Liver (tissue), 9 donors: ENCODE data around the gene RAB34. TPM values are rescaled to one million over a fixed set of nuclear protein-coding genes. Genes with fewer than 3 reads are reported as not detected.

Experiments
- DNase-seq: peaks from one replicate; pipeline ENCODE4 v3.0.0-alpha.2; 2017; ENCODE audit warnings: low spot score
- H3K27ac ChIP-seq, 2 donors: one replicate each; pipeline ENCODE4 v1.7.0; 2013; ENCODE audit warnings: inconsistent platforms in 2 of 2, low read length in 2 of 2, control low read depth in 1 of 2, low read depth in 1 of 2, mild to moderate bottlenecking in 1 of 2
- H3K27me3 ChIP-seq, 4 donors: one replicate each; pipeline versions ENCODE4 v1.6.1 to v1.7.0; 2013; ENCODE audit warnings: low read length in 3 of 4, inconsistent platforms in 1 of 4, mild to moderate bottlenecking in 1 of 4, moderate library complexity in 1 of 4; ENCODE audit not compliant: control insufficient read depth in 4 of 4, insufficient read depth in 4 of 4
- H3K36me3 ChIP-seq, 4 donors: one replicate each; pipeline versions ENCODE4 v1.6.1 to v1.7.0; 2013; ENCODE audit warnings: low read length in 3 of 4, mild to moderate bottlenecking in 3 of 4, low read depth in 1 of 4, moderate library complexity in 1 of 4; ENCODE audit not compliant: control insufficient read depth in 4 of 4, insufficient read depth in 3 of 4
- H3K4me1 ChIP-seq, 4 donors: one replicate each; pipeline versions ENCODE4 v1.6.1 to v1.7.0; 2013; ENCODE audit warnings: low read length in 3 of 4, mild to moderate bottlenecking in 3 of 4, moderate library complexity in 1 of 4; ENCODE audit not compliant: control insufficient read depth in 4 of 4, insufficient read depth in 4 of 4
- H3K4me3 ChIP-seq, 3 donors: one replicate each; pipeline versions ENCODE4 v1.6.1 to v1.7.0; 2013; ENCODE audit warnings: low read length in 3 of 3, control low read depth in 1 of 3, low read depth in 1 of 3, mild to moderate bottlenecking in 1 of 3
- H3K9ac ChIP-seq, 2 donors: one replicate each; pipeline ENCODE4 v1.7.0; 2013; ENCODE audit warnings: low read length in 2 of 2, mild to moderate bottlenecking in 2 of 2, moderate library complexity in 2 of 2, control low read depth in 1 of 2, low read depth in 1 of 2
- H3K9me3 ChIP-seq, 4 donors: one replicate each; pipeline versions ENCODE4 v1.6.1 to v1.7.0; 2013; ENCODE audit warnings: low read length in 3 of 4; ENCODE audit not compliant: control insufficient read depth in 4 of 4
- ATF3 ChIP-seq: IDR thresholded peaks from 2 replicates; pipeline ENCODE4 v1.6.1; 2016; ENCODE audit warnings: antibody characterized with exemption
- CTCF ChIP-seq: fragments of 150-350 bp; IDR thresholded peaks from 2 replicates; pipeline ENCODE4 v1.5.1; 2017; ENCODE audit warnings: improper control_type of control experiment, low read depth, low read length; ENCODE audit not compliant: missing input control
- EGR1 ChIP-seq, 2 donors: IDR thresholded peaks; 2 replicates each; pipeline ENCODE4 v1.6.1; 2016 to 2018; ENCODE audit warnings: antibody characterized with exemption in 2 of 2, low read depth in 2 of 2
- FOXA1 ChIP-seq: IDR thresholded peaks from 2 replicates; pipeline ENCODE4 v1.6.1; 2016; ENCODE audit warnings: antibody characterized with exemption
- FOXA2 ChIP-seq: IDR thresholded peaks from 2 replicates; pipeline ENCODE4 v1.6.1; 2016; ENCODE audit warnings: antibody characterized with exemption
- GABPA ChIP-seq, 2 donors: IDR thresholded peaks in 1 of 2; conservative IDR thresholded peaks in 1 of 2; 2 replicates each; pipeline ENCODE4 v1.6.1; 2016; ENCODE audit warnings: antibody characterized with exemption in 2 of 2, mild to moderate bottlenecking in 1 of 2, moderate library complexity in 1 of 2
- HNF4A ChIP-seq, 2 donors: conservative IDR thresholded peaks; 2 replicates each; pipeline ENCODE4 v1.6.1; 2016; ENCODE audit warnings: antibody characterized with exemption in 2 of 2, mild to moderate bottlenecking in 2 of 2
- HNF4G ChIP-seq: IDR thresholded peaks from 2 replicates; pipeline ENCODE4 v1.6.1; 2016; ENCODE audit warnings: antibody characterized with exemption
- JUND ChIP-seq, 2 donors: IDR thresholded peaks; 2 replicates each; pipeline ENCODE4 v1.6.1; 2016; ENCODE audit warnings: antibody characterized with exemption in 2 of 2
- MAX ChIP-seq: IDR thresholded peaks from 2 replicates; pipeline ENCODE4 v1.6.1; 2016; ENCODE audit warnings: antibody characterized with exemption
- NR2F2 ChIP-seq: IDR thresholded peaks from 2 replicates; pipeline ENCODE4 v1.6.1; 2016; ENCODE audit warnings: antibody characterized with exemption
- RAD21 ChIP-seq, 2 donors: IDR thresholded peaks; 2 replicates each; pipeline ENCODE4 v1.6.1; 2016; ENCODE audit warnings: antibody characterized with exemption in 2 of 2, mild to moderate bottlenecking in 2 of 2
- REST ChIP-seq: IDR thresholded peaks from 2 replicates; pipeline ENCODE4 v1.6.1; 2016; ENCODE audit warnings: antibody characterized with exemption, mild to moderate bottlenecking
- RXRA ChIP-seq, 2 donors: IDR thresholded peaks; 2 replicates each; pipeline ENCODE4 v1.6.1; 2017 to 2018; ENCODE audit warnings: antibody characterized with exemption in 2 of 2, mild to moderate bottlenecking in 1 of 2
- SP1 ChIP-seq: IDR thresholded peaks from 2 replicates; pipeline ENCODE4 v1.6.1; 2018; ENCODE audit warnings: antibody characterized with exemption, mild to moderate bottlenecking
- TAF1 ChIP-seq: conservative IDR thresholded peaks from 2 replicates; pipeline ENCODE4 v1.6.1; 2016; ENCODE audit warnings: antibody characterized with exemption, mild to moderate bottlenecking
- YY1 ChIP-seq: IDR thresholded peaks from 2 replicates; pipeline ENCODE4 v1.6.1; 2016; ENCODE audit warnings: antibody characterized with exemption, mild to moderate bottlenecking
- ZBTB33 ChIP-seq: IDR thresholded peaks from 2 replicates; pipeline ENCODE4 v1.6.1; 2016; ENCODE audit warnings: antibody characterized with exemption
- WGBS: extraction: QIAGEN DNeasy Blood & Tissue Kit; methylation state at CpG from one replicate; pipeline ENCODE4 v1.1.7; 2013; 5-methylcytosine and 5-hydroxymethylcytosine counted together
- polyA plus RNA-seq, 2 donors: library from polyadenylated mRNA; stranded (reverse) in 1 of 2; unstranded in 1 of 2; fragments of 200-250 nt in 1 of 2; fragments of >200 nt in 1 of 2; fragmentation: Nextera tagmentation in 1 of 2; extraction: Ambion mirVana in 1 of 2; gene quantifications; one replicate each; pipeline versions ENCODE4 v1.2.1 to v1.2.3, GENCODE V29; 2013 to 2015
- total RNA-seq, 2 donors: library from RNA; depleted of rRNA; stranded (reverse); fragments of >200 nt; gene quantifications; one replicate each; pipeline ENCODE4 v1.2.3, GENCODE V29; 2014
- donor health status: healthy.
- donor health status: healthy.
- donor health status: healthy.
- donor health status: healthy.
- donor health status: healthy.

RAB34 gene
- total and polyA plus RNA-seq, 4 donors, result 4.5 to 14.3 (median 7.6) TPM

GRCh38 chr17:28733346-28733745 lies 15.7 kb upstream of the RAB34 start:
- H3K9ac ChIP-seq, result no peak overlapping the region
- no peaks in the 10 kb centered on the region for H3K36me3 ChIP-seq
- H3K27ac ChIP-seq, result no peak overlapping the region
- no peak overlapping the region for H3K4me3 ChIP-seq
- no peaks in the 10 kb centered on the region for H3K27me3 ChIP-seq
- 96% methylated on average over 1 of the region's 1 CpG for WGBS
- peaks cover 0 to 4% (median 3%) of the 10 kb centered on the region in 4 donors for H3K4me1 ChIP-seq
- DNase-seq, result no peak
- no peak for TF ChIP-seq SP1
- H3K9me3 ChIP-seq, result no peaks in the 10 kb centered on the region

- Histone ChIP-seq H3K27me3 (no peaks in the 10 kb centered on the region), H3K36me3 (no peaks in the 10 kb centered on the region), H3K27ac (no peak overlapping the region), H3K4me1 (peaks cover 0 to 30% (median 18%) of the 10 kb centered on the region in 4 donors), H3K4me3 (no peak overlapping the region), H3K9me3 (no peaks in the 10 kb centered on the region), H3K9ac (no peak overlapping the region)
- 86% methylated on average over 11 of the region's 11 CpGs for WGBS
- no peak for DNase-seq
- TF ChIP-seq RAD21 (IDR thresholded peaks at IDR 0.05) (no peak), FOXA2 (no peak), GABPA (IDR thresholded peaks at IDR 0.05 in 1 of 2, conservative IDR thresholded peaks at IDR 0.05 in 1 of 2) (no peak), EGR1 (IDR thresholded peaks at IDR 0.05; ENCODE audit: low read depth in 2 of 2) (no peak), ZBTB33 (no peak), HNF4G (no peak), SP1 (no peak), HNF4A (conservative IDR thresholded peaks at IDR 0.05) (no peak), NR2F2 (no peak), JUND (IDR thresholded peaks at IDR 0.05) (no peak), ATF3 (no peak), FOXA1 (no peak), TAF1 (no peak), CTCF (no peak), YY1 (no peak), REST (no peak), MAX (no peak), RXRA (IDR thresholded peaks at IDR 0.05) (no peak)
These were observed 12.3 kb upstream of the RAB34 start for GRCh38 chr17:28729950-28730330.
